ENCODE data around the gene ANKZF1.

- TF ChIP-seq EP300 (IDR thresholded peaks at IDR 0.05) = no peak
- TF ChIP-seq, protein P1, sequence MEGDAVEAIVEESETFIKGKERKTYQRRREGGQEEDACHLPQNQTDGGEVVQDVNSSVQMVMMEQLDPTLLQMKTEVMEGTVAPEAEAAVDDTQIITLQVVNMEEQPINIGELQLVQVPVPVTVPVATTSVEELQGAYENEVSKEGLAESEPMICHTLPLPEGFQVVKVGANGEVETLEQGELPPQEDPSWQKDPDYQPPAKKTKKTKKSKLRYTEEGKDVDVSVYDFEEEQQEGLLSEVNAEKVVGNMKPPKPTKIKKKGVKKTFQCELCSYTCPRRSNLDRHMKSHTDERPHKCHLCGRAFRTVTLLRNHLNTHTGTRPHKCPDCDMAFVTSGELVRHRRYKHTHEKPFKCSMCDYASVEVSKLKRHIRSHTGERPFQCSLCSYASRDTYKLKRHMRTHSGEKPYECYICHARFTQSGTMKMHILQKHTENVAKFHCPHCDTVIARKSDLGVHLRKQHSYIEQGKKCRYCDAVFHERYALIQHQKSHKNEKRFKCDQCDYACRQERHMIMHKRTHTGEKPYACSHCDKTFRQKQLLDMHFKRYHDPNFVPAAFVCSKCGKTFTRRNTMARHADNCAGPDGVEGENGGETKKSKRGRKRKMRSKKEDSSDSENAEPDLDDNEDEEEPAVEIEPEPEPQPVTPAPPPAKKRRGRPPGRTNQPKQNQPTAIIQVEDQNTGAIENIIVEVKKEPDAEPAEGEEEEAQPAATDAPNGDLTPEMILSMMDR (IDR thresholded peaks at IDR 0.05) = no peak
Measured at GRCh38 chr2:219219784-219220532, 9.6 kb upstream of the ANKZF1 start.

Measured in suprapubic skin (tissue), 3 donors.